Measurements from ENCODE around the gene INTS4. TPM values are rescaled to one million over a fixed set of nuclear protein-coding genes. Genes with fewer than 3 reads are reported as not detected.
"Not testable (repeated sequence)": the region's sequence is repeated elsewhere in the genome, so short reads cannot be mapped to it uniquely, and the experiment has no call there.

The INTS4 gene, protein sequence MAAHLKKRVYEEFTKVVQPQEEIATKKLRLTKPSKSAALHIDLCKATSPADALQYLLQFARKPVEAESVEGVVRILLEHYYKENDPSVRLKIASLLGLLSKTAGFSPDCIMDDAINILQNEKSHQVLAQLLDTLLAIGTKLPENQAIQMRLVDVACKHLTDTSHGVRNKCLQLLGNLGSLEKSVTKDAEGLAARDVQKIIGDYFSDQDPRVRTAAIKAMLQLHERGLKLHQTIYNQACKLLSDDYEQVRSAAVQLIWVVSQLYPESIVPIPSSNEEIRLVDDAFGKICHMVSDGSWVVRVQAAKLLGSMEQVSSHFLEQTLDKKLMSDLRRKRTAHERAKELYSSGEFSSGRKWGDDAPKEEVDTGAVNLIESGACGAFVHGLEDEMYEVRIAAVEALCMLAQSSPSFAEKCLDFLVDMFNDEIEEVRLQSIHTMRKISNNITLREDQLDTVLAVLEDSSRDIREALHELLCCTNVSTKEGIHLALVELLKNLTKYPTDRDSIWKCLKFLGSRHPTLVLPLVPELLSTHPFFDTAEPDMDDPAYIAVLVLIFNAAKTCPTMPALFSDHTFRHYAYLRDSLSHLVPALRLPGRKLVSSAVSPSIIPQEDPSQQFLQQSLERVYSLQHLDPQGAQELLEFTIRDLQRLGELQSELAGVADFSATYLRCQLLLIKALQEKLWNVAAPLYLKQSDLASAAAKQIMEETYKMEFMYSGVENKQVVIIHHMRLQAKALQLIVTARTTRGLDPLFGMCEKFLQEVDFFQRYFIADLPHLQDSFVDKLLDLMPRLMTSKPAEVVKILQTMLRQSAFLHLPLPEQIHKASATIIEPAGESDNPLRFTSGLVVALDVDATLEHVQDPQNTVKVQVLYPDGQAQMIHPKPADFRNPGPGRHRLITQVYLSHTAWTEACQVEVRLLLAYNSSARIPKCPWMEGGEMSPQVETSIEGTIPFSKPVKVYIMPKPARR
- 10.7 TPM for total RNA-seq

DNA sequence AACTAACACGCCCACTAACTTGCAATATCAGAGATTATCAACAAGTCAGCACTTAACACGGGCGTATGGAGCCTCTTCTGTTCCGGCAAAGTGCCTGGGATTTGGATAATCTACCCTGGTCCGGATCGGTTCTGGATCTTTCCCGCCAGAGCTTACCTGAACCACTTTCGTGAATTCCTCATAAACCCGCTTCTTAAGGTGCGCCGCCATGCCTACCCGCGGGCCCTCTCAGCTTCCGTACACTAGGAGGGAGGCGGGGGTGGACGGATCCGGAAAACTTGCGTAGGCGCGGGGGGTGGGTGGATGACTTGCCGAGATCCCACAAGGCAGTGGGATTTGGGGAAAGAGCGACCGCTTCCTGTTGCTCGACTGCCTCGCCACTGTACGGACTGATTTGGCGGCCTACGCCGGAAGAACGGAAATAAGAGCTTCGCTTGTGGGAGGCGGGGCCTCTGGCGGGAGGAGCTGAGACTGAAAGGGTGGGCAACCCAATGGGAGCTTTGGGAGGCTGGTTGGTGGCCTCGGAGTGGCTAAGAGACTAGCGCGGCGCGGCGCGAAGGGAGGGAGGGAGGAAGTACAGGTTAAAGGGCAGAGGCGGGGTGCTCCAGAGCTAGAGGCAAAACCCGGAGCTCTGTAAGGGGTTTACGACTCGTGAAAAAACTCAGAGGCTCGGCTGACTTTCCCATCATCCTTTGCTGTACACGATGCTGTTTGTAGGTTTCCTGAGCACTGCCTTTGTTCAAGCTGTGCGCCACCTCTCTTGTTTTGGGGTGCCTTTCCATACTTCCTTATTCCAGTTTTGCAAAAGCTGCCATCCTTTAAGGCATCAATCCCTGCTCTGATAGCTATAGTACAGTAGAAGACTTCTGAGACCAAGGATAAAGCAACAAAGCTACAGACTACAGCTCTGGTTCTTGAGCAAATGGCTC is at the start of gene INTS4:
INTS4 (minus strand) TSS at position 235 of the 929 bp plus-strand sequence; CDS start at position 210, 25 bp downstream.
- Histone ChIP-seq H3K4me3 (peak within 1 kb of the TSS; percentile 63 to 65), H3K4me1 (peaks cover 0 to 11% of the 10 kb centered on the region in 2 donors), H3K27ac (peak within 1 kb of the TSS; percentile 79), H3K27me3 (no peaks in the 10 kb centered on the region), H3K9me3 (no peaks in the 10 kb centered on the region), H3K36me3 (peaks cover 5 to 14% of the 10 kb centered on the region in 2 donors)
- peak; percentile 97 to 99 for DNase-seq (ENCODE audit: low spot score in 2 of 2)
- intact Hi-C loops (cut with DNase I) = loop anchor here (1.0 to 10.0 kb wide), 5 partner anchors 46 to 573 kb away; partner anchors contain the start of genes AAMDC, GAB2, KCTD21 and USP35
- TF ChIP-seq, protein P1, sequence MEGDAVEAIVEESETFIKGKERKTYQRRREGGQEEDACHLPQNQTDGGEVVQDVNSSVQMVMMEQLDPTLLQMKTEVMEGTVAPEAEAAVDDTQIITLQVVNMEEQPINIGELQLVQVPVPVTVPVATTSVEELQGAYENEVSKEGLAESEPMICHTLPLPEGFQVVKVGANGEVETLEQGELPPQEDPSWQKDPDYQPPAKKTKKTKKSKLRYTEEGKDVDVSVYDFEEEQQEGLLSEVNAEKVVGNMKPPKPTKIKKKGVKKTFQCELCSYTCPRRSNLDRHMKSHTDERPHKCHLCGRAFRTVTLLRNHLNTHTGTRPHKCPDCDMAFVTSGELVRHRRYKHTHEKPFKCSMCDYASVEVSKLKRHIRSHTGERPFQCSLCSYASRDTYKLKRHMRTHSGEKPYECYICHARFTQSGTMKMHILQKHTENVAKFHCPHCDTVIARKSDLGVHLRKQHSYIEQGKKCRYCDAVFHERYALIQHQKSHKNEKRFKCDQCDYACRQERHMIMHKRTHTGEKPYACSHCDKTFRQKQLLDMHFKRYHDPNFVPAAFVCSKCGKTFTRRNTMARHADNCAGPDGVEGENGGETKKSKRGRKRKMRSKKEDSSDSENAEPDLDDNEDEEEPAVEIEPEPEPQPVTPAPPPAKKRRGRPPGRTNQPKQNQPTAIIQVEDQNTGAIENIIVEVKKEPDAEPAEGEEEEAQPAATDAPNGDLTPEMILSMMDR (IDR thresholded peaks at IDR 0.05) = peak in 1 of 3 experiments; percentile 15

- intact Hi-C loops (cut with DNase I) = loop anchor here (10.0 kb wide), 1 partner anchor 523 kb away; no protein-coding TSS in a partner anchor
- H3K27me3 ChIP-seq = no peaks in the 10 kb centered on the region
These were observed 47.5 kb upstream of the INTS4 start for GRCh38 chr11:78041843-78042440.

DNA sequence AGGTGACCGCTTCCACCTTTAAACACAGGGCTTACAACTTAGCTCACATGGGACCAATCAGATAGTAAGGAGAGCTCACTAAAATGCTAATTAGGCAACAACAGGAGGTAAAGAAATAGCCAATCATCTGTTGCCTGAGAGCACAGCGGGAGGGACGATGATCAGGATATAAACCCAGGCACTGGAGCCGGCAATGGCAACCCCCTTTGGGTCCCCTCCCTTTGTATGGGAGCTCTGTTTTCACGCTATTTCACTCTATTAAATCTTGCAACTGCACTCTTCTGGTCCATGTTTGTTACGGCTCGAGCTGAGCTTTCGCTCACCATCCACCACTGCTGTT is 46.9 kb upstream of the INTS4 start:
- intact Hi-C loops (cut with DNase I) = loop anchor here (10.0 kb wide), 1 partner anchor 523 kb away; no protein-coding TSS in a partner anchor
- not testable (repeated sequence) for H3K9me3 ChIP-seq; H3K4me3 ChIP-seq; DNase-seq (ENCODE audit: low spot score in 2 of 2); H3K36me3 ChIP-seq; H3K27ac ChIP-seq; H3K27me3 ChIP-seq
- H3K4me1 ChIP-seq = peaks cover 2 to 14% of the 10 kb centered on the region in 2 donors

More at GRCh38 chr11:78041843-78042440, 47.5 kb upstream of the INTS4 start:
- H3K36me3 ChIP-seq = no peaks in the 10 kb centered on the region
- no peak for DNase-seq (ENCODE audit: low spot score in 2 of 2)
- H3K4me3 ChIP-seq = no peak overlapping the region
- no peaks in the 10 kb centered on the region for H3K9me3 ChIP-seq
- TF ChIP-seq, protein P1 (IDR thresholded peaks at IDR 0.05) = no peak
- H3K27ac ChIP-seq = no peak overlapping the region
- H3K4me1 ChIP-seq = peaks cover 2 to 14% of the 10 kb centered on the region in 2 donors

DNA sequence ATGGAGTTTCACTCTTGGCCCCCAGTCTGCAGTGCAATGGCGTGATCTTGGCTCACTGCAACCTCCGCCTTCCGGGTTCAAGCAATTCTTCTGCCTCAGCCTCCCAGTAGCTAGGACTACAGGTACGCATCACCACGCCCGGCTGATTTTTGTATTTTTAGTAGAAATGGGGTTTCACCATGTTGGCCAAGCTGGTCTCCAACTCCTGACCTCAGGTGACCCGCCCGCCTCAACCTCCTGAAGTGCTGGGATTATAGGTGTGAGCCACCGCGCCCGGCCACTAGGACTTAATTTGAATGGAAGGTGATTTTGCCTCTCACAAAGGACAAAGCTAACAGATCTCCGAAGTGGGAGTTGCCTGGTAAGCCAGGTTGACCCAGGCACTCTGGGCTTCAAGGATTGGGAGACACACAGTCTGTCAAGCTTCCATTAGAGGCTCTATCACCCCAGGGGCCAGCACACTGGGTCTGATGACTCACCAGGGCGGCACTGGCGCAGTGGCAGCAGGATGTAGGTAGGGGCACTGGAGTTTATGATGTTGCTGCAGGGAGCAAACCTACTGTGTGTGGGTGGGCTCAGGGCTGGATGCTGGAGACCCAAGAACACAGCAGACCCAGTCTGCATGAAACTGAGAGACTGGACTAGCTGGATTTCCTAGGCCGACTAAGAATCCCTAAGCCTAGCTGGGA is 46.4 kb upstream of the INTS4 start:
- DNase-seq (ENCODE audit: low spot score in 2 of 2) = peak in 1 of 2 donors; percentile 65
- peaks cover 2 to 14% of the 10 kb centered on the region in 2 donors for H3K4me1 ChIP-seq
- intact Hi-C loops (cut with DNase I) = loop anchor here (1.0 to 10.0 kb wide), 2 partner anchors 47 to 524 kb away; partner anchors contain the start of gene INTS4
- H3K27ac ChIP-seq = peak overlapping the region; percentile 81 to 84
- no peaks in the 10 kb centered on the region for H3K36me3 ChIP-seq
- H3K4me3 ChIP-seq = no peak overlapping the region
- H3K9me3 ChIP-seq = no peaks in the 10 kb centered on the region
- TF ChIP-seq, protein P1 (IDR thresholded peaks at IDR 0.05) = no peak
- H3K27me3 ChIP-seq = no peaks in the 10 kb centered on the region

All from ascending aorta (tissue), 2 donors.